HG03354 (cell line): Measurements from ENCODE around the gene MMD.

Source experiments
- ATAC-seq: cut with Tn5 transposase; IDR thresholded peaks from one replicate; pipeline ENCODE4 v1.9.1; 2021; ENCODE audit warnings: mild to moderate bottlenecking; ENCODE audit not compliant: unreplicated experiment, poor library complexity, severe bottlenecking

MMD gene

GRCh38 chr17:55356434-55357328, 65.0 kb downstream of the MMD start:
- ATAC-seq, result peak; percentile 99

GRCh38 chr17:55354941-55355340, 66.7 kb downstream of the MMD start:
- no peak for ATAC-seq

GRCh38 chr17:55354010-55354409, 67.6 kb downstream of the MMD start:
- ATAC-seq, result no peak

- ATAC-seq, result no peak
Observed at GRCh38 chr17:55351226-55351625, 70.4 kb downstream of the MMD start.

GRCh38 chr17:55350825-55351205, 70.8 kb downstream of the MMD start:
- ATAC-seq, result no peak

GRCh38 chr17:55348749-55349354, 72.8 kb downstream of the MMD start:
- peak; percentile 75 for ATAC-seq

GRCh38 chr17:55347341-55347740, 74.3 kb downstream of the MMD start:
- no peak for ATAC-seq

- ATAC-seq, result no peak
Observed at GRCh38 chr17:55346658-55347057, 75.0 kb downstream of the MMD start.

GRCh38 chr17:55345132-55345531, 76.5 kb downstream of the MMD start:
- no peak for ATAC-seq

GRCh38 chr17:55344514-55344997, 77.1 kb downstream of the MMD start:
- no peak for ATAC-seq

GRCh38 chr17:55343900-55344513, 77.6 kb downstream of the MMD start:
- no peak for ATAC-seq

- no peak for ATAC-seq
Observed at GRCh38 chr17:55342800-55343585, 78.6 kb downstream of the MMD start.
